Activated CD4-positive, CD25-positive, alpha-beta regulatory T cell treated with anti-CD3 and anti-CD28 coated beads, Interleukin-2, amount 50 U/mL, for 72 hours (primary cell): ENCODE data around the gene MARCHF3.
A peak's percentile ranks its signal among the peaks of the same experiment; 100 is the strongest.
"Not testable (repeated sequence)": the region's sequence is repeated elsewhere in the genome, so short reads cannot be mapped to it uniquely, and the experiment has no call there.

Experiments used
- DNase-seq: peaks from one replicate; pipeline ENCODE4 v3.0.0; 2021

The MARCHF3 gene, protein sequence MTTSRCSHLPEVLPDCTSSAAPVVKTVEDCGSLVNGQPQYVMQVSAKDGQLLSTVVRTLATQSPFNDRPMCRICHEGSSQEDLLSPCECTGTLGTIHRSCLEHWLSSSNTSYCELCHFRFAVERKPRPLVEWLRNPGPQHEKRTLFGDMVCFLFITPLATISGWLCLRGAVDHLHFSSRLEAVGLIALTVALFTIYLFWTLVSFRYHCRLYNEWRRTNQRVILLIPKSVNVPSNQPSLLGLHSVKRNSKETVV

DNA sequence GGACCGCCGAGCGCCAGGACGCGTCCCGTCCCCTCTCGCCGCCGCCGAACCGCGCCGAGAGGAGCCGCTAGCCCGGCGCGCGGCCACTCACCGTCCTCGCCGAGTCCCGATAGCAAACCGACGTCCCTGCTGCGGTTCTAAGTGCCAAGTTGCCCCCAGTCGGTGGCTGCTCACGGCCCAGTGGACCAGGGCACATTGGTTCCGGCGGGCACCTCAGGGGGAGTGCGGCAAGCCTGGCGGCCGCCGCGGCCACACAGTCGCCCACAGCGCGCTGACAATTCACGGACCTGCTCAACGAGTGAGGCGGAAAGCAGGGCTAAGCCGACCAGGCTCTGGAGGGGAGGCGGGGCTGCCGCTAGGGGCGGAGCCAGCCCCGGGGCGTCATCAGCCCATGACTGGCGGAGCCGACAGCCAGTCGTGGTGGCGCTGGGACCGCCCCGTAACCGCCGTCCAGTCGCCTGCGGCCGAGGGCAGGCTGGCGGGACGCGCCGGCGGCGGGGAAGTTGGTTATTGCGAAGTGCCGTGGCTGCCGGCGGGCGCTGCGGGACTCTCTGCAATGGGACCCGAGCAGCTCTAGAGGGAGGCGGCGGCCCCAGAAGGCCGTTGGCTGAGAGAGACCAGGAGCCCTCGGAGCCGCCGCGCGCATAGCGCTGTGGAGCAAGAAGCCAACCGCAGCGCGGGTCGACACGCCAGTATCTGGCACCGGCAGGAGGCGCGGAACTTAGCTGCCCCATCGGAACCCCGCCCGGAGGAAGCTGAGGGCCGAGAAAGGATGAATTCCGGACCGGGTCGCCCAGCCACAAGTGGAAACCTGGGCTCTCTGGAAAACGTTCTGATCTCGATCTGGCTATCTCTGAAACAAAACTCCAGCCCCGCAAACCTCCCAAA lies at the start of gene MARCHF3:
Gene MARCHF3, minus strand, starts transcription at position 300 of the 888 bp plus-strand sequence. CDS start 112,387 bp downstream, outside the sequence.
- DNase-seq, result peak; percentile 98

DNA sequence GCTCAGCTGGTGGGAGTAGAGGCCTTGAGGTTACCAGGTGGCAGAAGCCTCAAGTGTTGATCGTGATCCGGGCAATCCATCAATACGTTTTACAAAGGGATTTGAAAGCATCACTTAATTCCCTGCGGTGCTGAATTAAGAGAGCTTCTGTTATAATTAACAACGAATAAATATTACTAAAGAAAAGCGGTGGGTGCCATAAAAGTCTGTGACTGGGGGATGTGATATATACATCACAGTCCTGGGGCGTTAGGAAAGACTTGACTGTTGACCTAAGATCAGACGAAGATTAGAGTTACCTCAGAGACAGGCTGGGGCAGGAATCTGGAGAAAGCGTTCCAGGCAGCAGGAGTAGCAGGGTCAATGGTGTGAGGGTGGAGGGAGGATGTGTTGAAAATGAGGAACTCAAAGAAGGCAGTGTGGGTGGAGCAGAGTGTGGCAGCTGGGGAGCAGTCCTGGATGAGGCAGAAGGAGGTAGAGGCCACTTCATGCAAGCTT lies 49.7 kb upstream of the MARCHF3 start:
- DNase-seq, result no peak

DNA sequence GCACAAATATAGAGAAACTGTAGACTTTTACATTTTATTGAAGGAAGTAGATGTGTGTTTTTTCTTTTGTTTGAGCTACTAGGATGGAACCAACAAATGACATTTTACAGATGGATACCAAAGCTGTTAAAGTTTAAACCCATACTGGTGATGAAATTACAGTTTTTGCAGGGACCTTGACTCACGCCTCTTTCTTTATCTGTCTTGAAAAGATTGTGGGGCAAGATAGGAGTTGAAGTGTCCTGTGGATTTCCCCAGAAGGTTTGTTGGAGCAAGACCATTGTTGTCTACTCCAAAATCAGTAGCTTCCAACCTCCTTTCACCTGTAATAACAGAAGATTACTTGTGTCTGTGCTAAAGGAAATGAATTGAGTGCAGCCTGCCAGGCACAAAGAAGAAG lies 47.0 kb upstream of the MARCHF3 start:
- DNase-seq, result no peak

GRCh38 chr5:127076315-127077129 lies 46.2 kb upstream of the MARCHF3 start:
- DNase-seq, result no peak

DNA sequence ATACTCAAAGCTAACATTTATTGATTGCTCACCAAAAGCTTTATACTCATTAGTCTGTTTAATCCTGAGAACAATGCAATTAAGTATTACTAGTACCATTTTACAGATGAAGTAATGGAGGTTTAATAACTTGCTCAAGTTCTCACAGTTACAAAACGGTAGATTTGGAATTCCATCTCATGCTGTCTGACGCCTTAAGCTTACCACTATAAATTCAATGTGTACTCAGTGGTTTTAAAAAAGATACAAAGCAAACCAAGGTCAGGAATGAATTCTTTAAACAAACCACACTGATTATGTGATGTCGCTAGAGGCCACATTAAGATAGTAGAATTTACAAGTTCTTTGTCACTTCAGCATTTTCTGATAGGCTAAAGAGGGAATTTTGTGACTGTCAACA lies 44.1 kb upstream of the MARCHF3 start:
- no peak for DNase-seq

DNA sequence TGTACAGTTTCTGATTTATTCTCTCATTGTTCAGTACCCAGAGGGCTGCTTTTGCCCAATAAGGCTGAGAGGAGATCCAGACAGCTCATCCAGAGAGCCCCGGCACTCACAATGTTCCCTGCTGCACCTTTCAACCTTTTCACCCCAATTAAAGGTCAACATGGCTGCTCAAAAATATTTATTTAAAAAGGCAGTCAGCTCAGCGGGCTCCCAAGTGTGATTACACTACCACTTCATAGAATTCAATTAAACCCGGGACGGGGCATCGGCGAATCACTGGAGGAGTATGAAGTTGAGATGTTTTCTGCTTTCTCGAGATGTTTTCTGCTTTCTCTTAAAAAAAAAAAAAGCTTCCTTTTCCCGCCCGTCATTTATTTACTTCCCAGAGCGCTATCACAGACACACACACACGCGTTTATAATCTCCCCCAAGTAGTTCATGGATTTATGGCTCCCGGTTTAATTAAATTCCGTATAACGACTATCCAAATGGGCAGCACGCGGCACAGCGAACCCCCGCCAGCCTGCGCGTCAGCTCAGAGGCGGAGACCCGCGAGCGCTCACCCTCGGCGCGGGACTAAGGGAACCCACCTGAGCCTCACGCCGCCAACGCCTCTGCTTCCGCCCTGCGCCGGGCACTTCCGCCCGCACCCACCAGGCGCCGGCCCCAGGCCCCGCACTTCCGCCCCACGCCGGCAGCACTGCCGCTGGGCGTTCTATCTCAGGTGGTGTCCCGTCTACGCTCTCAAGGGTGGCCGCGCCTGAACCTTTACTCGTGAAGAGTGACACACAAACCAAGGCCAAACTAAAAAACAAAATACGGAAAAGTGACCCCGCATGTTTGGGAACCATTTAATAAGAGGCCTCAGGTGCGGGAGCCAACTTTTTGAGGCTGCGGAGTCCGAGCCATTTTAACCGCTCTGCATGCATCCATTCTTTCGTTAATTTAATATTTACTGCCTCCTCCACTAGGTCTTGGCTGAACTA lies 42.8 kb upstream of the MARCHF3 start, which contains the start of gene C5orf63:
Gene C5orf63, minus strand, starts transcription at position 642 of the 986 bp plus-strand sequence. CDS start 14,507 bp downstream, outside the sequence.
- DNase-seq, result peak; percentile 81

DNA sequence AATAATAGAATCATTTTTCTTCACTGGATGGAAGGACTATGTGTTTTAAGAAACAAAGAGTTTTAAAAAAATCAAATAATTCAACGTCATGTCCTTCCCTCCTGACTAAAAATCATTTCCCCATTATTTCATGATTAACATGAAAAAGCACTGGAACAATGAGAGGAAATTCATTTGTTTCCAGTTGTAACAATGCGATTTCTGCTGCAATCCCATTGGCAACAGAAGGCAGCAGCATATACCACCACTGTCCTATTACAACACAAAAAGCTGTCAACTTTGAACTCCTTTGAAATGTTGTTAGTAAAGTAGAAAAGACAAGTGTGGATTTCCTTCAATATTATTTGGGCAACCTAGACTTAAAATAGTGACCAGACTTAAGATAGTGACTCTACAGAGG lies 39.9 kb upstream of the MARCHF3 start:
- DNase-seq, result no peak

- no peak for DNase-seq
Measured at GRCh38 chr5:127068493-127069214, 38.3 kb upstream of the MARCHF3 start.

- DNase-seq, result no peak
Measured at GRCh38 chr5:127066721-127067120, 36.4 kb upstream of the MARCHF3 start.

GRCh38 chr5:127064253-127064840 lies 34.0 kb upstream of the MARCHF3 start:
- no peak for DNase-seq

- DNase-seq, result no peak
Measured at GRCh38 chr5:127063257-127063913, 33.0 kb upstream of the MARCHF3 start.

DNA sequence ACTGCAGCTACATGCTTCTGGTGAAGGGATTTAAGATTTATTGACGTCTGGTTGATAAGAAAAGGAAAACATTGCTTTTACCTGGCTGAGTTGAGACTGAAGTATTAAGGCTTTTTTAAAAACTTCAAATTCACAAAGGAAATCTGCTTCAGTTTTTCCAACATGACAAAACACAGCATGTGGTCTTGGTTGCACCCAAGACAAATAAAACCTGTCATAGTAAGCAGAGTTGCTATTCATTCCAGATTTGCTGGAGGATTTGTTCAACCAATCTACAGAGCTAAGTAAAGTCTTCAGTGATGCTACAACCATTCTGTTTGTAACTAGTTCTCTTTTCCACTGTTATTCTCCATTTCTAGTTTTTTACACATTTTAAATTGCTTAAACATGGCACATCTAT lies 31.6 kb upstream of the MARCHF3 start:
- DNase-seq, result no peak

DNA sequence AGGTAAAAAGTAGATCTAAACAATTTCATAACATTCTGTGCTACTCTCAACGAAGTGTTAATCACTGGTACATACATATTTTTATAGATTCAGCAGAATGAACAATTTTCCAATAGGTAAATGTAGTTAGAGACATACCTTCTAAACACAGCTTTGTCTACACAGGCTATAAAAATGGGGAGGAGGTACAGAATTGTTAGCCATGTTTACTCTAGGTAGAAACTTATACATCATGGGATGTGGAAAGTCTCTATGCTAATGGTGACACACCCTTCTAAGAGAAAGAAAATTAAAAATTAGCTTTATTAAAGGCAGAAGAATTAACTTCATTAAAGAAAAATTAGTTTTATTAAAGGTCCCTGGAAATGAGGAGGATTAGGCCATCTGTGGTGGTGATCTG lies 31.2 kb upstream of the MARCHF3 start:
- no peak for DNase-seq

GRCh38 chr5:127060470-127060985 lies 30.2 kb upstream of the MARCHF3 start:
- DNase-seq, result no peak

- DNase-seq, result no peak
Measured at GRCh38 chr5:127056896-127057295, 26.5 kb upstream of the MARCHF3 start.

DNA sequence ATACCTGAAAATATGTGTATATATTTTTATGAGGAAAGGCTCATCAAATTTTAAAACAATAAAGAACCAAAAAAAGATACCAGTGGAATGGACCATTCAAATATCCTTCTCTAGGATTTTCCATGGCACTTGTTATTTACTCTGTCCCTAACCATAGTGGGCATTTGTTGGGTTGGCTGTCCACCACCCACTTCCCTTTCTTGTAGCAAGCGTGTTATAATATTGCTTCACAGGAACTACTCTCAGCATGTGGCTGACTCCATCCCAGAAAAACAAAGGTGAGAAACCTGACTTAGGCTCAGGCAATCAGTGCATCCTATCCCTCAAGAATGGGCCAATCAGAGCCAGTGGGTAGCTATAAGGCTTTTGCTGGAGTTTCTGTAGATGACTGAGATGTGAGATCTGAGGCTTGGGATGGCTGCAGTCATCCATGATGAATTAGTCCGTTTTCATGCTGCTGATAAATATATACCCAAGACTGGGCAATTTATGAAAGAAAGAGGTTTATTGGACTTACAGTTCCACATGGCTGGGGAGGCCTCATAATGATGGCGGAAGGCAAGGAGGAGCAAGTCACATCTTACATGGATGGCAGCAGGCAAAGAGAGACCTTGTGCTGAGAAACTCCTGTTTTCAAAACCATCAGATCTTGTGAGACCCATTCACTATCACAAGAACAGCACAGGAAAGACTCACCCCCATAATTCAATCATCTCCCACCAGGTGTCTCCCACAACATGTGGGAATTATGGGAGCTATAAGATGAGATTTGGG lies 25.7 kb upstream of the MARCHF3 start:
- no peak for DNase-seq

DNA sequence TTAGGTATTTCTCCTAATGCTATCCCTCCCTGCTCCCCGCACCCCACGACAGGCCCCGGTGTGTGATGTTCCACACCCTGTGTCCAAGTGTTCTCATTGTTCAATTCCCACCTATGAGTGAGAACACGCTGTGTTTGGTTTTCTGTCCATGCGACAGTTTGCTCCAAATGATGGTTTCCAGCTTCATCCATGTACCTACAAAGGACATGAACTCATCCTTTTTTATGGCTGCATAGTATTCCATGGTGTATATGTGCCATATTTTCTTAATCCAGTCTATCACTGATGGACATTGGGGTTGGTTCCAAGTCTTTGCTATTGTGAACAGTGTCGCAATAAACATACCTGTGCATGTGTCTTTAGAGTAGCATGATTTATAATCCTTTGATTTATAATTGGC lies 23.2 kb upstream of the MARCHF3 start:
- DNase-seq, result not testable (repeated sequence)

DNA sequence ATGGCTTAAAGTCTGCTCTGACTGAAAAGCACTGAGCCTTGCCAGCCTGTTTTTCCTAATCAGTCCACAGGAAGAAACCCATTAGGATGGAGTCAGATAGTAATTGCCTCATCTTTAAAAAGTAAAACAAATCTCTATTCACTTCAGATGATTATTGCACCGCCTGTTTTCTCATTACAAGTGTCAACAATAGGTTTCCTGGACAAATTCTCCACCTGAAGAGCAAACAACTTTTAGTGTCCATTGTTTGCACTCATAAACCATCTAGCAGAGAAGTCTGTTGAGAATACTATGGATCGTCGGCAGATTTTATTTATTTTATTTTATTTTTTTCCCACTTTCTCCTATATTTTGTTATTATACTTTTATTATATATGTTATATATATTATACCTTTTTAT lies 22.7 kb upstream of the MARCHF3 start:
- no peak for DNase-seq

- no peak for DNase-seq
Measured at GRCh38 chr5:127051591-127051990, 21.2 kb upstream of the MARCHF3 start.
